GM19463 (cell line): Measurements from ENCODE around the gene FRRS1L.

ENCODE experiments used
- ATAC-seq: cut with Tn5 transposase; IDR thresholded peaks from one replicate; pipeline ENCODE4 v1.9.1; 2021; ENCODE audit warnings: mild to moderate bottlenecking, moderate library complexity; ENCODE audit not compliant: unreplicated experiment

The FRRS1L gene

DNA sequence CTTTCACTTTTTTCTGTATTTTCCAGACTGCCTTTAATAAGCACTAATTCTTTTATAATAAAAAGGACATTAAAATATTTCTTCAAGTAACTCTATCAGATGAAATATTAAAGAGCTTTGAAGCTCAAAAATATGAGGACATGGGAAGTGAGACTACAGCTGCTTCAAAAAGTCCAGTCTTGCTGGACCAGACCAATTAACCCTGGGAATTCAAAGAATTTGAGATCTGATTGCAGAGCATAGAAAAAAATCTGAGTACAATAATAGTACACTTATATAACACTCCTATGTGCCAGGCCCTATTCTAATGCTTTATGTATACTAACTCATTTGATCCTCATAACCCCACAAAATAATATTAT, 57.1 kb downstream of the FRRS1L start:
- ATAC-seq: no peak

DNA sequence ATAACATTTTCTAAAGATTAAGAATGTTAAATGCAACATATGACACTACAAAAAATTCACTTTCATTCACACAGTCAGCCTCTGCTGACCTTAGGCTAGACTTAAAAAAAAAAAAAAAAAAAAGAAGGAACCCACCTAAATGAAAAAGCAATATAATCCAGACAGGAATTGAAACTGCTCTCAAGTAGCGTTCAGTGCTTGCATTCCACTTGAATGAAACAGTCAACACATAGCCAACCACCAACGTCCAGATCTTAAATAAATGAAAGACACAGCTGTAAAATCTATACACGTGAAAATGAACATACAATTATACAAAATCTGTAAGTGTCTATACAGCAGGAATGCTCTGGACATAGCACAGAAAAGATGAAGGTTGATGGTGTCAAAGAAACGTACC, 58.7 kb downstream of the FRRS1L start:
- no peak for ATAC-seq

DNA sequence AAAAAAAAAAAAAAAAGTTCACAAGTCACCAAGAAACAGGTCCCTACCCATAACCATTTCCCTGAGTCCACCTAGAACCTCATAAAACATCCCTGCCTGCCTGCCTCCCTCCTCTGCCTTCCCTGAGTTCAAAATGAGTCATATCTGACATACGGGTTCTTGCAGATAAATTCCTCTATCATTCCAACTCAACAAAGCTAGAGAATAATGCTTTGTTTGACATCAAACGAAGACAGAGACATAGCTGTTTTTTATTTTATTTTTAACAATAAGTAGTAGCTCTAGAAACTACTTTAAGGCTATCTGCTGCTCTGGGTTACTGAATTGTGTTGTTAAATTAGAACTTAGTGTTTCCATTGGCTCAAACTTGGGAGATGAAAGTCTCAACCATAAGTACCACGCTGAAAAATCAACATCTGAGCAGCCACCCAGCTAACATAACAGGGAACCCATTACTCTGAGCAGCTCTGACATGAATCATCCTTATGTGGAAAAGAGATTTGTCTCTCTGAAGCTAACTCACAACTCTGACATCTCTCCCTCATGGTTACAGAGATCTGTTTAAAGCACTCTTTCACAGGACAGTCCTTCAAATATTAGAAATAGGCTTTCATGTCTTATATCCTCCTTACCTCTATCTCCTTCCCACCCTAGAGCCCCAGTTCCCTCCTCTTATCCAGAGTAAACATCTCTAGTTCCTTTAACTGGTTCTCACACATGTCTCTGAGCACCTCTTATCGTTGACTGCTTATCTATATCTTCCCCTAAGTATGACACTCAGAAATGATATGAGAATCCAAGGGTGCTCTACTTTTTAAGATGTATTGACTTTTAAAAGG, 59.4 kb downstream of the FRRS1L start:
- no peak for ATAC-seq

DNA sequence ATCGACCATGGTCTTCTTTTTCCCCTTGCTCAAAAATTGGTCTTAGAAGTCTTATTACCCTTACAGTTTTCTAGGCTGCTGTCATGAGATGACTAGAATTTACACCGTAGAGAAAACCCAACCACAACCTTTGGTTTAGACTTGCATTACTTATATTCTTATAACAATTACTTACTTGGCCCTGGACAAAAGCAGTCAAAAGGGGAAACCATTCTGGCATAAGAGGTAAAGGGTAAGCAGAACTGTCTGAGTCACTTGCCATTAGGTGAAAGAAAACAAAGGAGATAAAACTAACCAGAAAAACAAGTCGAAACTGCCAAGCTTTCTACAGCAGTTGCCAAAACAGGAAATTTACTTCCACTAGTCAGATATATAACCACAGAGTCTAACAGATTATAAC, 65.2 kb downstream of the FRRS1L start:
- peak; percentile 76 for ATAC-seq

DNA sequence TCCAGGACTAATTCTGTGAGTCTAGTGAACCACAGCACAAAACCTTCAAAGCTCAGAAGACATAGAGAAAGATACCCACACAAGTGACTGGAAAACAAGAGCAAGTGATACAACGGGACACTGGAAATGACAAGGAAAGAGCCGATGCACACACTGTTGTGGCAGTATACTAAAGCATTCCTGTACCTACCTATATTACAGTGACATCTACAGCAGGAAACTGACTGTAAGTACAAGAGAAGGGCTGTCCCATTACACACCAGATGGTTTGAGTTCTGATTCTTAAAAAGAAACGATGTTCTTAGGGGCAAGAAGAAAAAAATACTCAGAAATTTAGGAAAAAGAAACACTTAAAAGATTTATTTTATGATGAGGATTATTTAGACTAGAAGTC, 65.8 kb downstream of the FRRS1L start:
- no peak for ATAC-seq

DNA sequence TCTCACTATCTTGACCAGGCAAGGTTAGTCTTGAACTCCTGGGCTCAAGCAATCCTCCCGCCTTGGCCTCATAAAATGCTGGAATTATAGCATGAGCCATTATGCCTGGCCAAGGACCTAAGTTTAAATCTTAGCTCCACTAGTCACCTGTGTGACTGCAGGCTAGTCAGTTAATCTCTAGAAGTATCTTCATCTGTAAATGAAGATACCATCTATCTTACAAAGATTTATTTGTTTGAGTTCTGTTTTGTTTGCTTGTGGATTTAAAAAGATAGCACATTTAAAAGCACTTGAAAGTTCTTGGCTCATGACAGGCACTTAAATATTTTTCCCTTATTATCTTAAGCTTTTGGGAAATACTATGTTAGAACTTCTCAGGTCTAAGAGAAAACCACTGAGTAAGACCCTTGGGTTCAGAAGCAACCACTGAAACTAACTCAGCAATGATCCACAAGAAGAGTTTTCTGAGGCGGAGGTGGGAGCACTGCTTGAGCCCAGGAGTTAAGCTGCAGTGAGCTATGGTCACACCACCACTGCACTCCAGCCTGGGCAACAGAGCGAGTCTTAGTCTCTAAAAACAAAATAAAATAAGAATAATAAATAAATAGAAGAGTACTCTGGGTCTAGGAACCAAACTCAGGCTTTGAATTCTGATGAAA, 66.4 kb downstream of the FRRS1L start:
- ATAC-seq: peak; percentile 33

DNA sequence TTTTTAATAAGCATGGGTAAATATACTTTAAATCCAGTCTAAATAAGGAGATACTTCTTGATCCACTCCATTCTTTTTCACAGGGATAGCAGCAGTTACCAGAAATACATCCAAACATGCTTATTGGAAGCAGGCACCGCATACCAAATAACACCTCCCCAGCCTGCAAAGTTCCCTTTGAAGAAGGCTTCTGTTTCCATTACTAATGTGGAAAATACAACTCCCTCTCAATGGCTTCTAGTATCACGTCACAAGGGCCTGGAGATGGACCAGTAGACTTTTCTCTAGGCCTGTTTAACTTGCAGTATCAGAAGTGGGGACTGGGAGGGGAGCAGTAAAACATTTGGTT, 68.1 kb downstream of the FRRS1L start:
- no peak for ATAC-seq

DNA sequence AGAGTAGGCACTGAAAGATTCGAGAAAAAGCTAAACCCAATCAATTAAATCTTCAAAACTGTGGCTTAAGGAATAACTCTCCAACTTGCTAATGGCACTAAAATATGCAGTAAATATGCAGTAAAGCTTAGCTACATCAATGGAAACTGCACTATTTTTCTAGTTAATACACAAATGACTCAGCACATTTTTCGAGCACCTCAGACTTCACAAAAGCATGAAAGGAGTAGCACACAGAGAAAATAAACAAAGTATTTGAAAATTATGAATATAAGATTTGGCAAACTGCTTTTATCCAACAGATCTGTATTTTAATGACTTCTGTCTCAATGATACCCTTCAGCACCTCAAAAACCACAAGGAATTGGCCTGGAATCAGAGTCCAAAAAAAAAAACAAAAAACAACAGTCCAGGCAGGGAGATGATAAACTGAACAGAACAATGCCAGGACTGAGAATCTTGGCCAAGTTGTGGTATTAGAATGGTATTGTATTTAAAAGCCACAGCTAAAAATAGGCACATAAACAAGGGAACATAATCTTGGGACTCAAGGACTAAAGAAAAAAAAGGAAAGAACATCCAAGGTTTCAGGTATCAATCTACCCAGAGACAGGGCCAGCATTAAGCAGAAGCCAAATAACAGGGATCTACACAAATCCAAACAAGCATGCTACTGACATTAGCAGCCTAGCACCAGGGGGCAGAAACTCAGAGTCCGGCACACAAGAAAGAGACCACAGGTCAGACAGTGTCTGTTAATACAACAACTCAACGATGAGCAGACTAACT, 68.7 kb downstream of the FRRS1L start:
- no peak for ATAC-seq

DNA sequence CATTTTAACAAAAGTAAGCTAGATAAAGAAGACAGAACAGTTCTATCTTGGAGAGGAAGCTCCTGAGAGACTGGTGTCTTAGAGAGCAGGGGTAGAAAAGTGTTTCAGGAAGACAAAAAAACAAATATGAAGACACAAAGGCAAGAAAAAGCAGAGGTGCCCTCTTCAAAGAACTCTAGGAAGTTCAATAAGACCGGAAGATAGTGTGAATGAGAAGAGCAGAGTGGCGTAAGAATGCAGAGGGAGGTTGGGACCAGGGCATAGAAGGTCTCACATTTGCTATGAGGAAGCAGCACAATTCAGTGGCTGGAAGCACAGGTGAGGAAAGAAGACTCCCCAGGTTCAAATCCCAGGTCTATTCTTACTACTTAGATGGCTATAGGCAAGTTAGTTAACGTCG, 69.9 kb downstream of the FRRS1L start:
- no peak for ATAC-seq

DNA sequence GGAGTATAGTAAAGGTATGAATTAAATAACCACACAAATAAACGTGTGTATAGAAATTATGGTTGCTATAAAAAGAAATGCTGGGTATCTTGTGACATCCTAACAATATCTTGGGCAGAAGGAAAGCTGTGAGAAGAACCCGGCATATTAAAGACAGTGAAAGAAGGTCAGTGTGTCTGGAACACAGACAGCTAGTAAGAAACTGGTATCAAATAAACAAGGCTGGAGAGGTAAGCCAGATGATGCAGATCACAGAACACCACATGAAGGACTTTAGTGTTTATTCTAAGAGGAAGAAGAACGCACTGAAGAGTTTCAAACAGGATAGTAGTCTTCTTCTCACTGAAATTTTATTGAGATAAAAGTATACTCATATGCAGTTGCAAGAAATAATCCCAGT, 71.7 kb downstream of the FRRS1L start:
- no peak for ATAC-seq

DNA sequence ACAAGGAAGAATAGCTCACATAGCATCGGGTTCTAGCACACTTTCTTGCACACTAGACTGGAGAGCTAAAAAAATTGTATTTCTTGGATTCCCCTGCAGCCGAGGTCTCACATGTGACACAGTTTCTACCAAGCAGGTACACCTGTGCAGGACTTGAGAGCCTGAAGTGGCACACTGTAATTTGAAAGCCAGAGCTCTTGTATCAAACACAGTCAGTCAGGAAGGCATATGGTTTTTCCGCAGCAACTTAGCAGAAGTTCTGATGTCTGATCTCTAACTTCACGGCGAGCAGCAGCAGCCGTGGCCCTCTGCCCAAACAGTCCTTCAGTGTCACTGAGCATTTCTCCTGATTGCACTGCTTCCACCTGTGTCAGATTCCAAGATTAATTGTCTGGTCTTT, 72.8 kb downstream of the FRRS1L start:
- ATAC-seq: no peak

DNA sequence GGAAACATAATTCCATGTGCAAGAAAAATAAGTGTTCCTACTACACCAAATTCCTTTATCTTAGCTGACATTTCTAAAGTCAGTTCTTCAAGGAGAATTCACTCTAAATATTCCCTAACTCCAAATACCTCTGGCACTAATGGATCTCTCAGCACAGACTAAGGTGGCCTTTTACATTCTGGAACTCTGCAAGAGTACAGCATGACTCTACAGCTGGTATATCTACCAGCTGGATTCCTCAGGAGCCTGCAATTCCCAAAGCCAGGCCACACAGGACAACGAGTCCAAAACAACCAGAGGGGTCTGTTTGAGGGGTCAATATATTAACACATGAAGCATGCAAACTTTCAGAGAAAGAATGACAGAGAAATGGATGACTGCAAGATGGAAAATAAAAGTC, 74.5 kb downstream of the FRRS1L start:
- no peak for ATAC-seq

DNA sequence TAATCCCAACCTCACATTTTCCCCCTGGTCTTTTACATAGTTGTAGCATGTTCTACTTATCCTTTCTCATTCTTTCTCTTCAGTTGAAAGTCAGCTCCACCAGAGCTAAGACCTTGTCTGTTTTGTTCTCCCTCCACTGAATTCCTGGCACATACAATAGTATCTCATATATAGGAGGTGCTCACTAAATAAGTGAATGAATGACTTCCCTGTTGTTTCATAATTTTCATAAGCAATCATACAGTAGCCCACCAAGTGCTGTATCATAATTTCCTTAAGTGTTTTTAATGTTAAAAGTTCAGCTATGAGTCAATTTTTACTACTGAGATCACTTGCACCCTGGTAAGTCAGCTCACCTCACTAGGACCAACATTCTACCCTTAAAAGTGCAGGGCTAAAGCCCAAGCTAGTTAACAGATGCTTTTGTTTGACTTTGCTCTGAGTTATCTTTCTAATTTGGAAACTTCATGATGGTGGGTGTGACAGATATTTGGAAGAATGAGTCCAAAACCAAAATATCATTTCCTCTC, 74.9 kb downstream of the FRRS1L start:
- ATAC-seq: no peak

DNA sequence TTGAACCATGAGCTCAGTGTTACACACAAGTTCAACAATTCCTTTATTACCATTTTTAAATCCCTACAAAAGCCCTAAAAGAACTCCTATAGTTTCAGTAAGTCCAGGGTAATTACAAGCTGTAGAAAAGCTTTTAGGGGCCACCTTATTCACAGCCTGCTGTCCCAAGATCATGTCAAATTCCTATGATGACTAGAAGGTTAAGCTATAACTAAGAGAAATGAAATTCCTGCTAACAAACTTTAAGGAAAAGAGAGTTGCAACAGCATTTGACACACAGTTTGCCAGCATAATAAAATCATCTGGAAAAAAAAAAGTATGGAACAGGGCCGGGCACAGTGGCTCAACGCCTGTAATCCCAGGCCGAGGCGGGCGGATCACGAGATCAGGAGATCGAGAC, 78.8 kb downstream of the FRRS1L start:
- ATAC-seq: no peak

DNA sequence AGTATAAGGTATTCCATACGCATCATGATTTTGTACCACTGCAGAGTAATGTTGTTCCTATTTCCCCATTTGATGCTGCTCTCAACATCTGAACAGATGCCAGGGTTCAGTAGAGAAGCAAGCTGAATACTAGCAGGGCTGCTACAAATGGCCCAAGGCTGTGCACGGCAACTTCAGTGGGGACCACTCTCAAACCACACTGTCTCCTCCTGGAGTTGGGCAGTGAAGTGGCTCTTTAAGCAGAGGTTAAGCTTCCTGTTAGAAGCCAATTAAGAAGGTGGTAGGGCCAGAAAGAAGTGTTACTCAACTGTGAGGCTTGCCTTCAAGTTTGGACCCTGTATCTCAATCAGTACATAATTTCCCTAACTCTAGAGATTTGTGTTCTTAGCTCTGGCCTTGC, 79.3 kb downstream of the FRRS1L start:
- ATAC-seq: no peak

DNA sequence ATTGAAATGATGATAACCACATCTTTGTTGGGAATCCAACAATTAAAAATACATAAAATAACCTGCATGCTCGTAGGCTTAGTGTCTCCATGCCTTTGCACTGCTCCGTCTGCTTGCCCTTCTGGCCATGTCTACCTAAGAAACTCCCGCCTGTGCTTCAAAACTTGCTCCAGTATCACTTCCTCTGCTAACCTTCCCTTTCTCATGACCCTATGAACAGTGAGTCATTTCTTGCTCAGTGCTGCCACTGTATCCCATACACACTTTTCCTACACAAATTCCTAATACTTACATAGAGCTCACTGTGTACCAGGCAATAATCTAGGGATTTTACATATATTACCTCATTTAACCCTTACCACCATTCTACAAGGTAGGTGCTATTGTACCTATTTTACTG, 80.8 kb downstream of the FRRS1L start:
- ATAC-seq: peak; percentile 89

DNA sequence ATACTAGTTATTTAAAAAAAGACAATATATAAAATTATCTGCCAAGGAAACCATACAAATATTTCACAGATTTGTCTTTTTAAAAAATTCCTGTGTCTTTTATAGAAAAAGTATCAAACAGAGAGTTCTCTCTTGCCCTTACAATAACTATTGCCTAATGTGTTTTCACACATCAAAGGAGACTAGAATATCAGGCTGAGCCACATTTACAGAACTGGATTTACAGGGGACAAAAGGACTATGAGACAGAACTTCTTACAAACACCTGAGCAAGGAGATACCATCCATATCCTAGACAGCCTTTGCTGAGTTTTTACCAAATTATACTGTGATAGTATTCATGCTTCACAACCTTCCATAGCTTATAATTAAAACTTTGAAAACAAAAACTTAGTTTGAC, 81.5 kb downstream of the FRRS1L start:
- ATAC-seq: no peak

DNA sequence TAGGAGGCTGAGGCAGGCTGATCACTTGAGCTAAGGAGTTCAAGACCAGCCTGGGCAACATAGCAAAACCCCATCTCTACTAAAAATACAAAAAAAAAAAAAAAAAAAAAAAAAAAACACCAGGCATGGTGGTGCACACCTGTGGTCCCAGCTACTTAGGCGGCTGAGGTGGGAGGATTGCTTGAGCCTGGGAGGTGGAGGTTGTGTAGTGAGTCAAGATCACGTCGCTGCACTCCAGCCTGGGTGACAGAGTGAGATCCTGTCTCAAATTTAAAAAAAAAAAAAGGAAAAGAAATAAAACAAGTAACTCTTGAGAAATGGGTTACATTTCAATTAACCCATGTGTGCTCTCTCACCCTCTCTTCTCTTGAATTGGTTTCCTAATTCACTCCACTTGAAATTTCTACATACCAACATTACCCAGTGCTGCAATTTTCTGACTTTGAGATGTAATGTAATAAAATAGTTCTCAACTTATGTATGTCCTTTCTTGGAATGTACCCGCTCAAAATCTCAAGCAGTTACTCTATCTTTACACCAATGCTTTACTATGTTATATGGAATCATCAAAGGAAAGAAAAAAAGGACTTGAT, 83.1 kb downstream of the FRRS1L start:
- ATAC-seq: no peak

DNA sequence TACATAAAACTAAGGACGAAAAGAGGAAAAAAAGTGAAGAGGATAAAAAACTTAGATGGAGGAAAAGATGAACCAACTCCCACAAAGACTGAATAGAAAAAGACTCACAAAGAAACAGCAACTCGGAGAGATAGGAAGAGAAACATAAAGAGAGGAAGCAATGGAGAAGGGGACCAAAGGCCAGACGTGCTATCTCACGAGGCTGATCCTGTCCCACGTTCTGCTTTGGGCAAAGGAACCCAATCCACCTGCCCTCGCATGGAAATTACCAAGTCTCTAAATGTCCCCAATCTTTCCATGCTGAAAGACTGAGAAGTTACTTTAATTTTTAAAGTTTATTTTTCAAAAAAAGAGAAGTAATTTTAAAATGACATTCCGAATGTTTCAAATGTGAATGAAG, 83.9 kb downstream of the FRRS1L start:
- ATAC-seq: no peak

DNA sequence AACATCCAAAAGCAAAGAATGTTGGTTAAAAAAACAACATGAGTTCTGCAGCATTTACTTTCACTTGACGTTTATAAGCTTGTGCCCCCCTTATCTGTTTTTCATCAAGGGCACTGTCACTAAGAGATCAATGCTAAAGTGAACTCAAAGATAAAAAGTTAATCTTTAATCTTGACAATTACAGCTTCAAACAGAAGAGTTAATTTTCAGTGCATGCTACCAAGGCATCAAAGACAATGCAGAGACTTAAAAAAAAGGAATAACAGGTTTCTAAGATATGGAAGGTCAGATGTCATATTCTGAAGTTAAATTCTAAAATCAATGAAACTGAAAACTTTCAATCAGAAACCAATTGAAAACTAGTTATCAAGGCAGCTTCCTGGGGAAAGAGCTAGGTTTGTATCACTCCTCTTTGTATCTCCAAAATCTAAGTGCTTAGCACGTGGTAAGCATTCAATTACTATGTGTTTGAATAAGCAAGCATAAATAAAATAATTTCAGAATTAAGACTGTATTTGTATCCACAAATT, 84.9 kb downstream of the FRRS1L start:
- ATAC-seq: no peak
